WTC11 (cell line): ENCODE measurements around the gene FAM3C.

Experiments used
- CBFB ChIP-seq: sonication (generic); formaldehyde crosslinking; IDR thresholded peaks from 2 replicates; pipeline ENCODE4 v1.8.1; 2022; ENCODE audit warnings: mild to moderate bottlenecking, low read depth, missing genetic modification reagents
- CREB1 ChIP-seq: sonication (generic); formaldehyde crosslinking; IDR thresholded peaks from 2 replicates; pipeline ENCODE4 v1.8.0; 2023; ENCODE audit warnings: mild to moderate bottlenecking, missing genetic modification reagents
- ELF4 ChIP-seq: sonication (generic); formaldehyde crosslinking; IDR thresholded peaks from 2 replicates; pipeline ENCODE4 v1.8.1; 2022; ENCODE audit warnings: low read depth, mild to moderate bottlenecking, moderate library complexity, missing genetic modification reagents
- FOXK1 ChIP-seq: sonication (generic); formaldehyde crosslinking; IDR thresholded peaks from 2 replicates; pipeline ENCODE4 v1.8.0; 2022; ENCODE audit warnings: mild to moderate bottlenecking, moderate library complexity, missing genetic modification reagents
- NFATC4 ChIP-seq: fragments of 250-450 bp; sonication (Bioruptor Pico); IDR thresholded peaks from 2 replicates; pipeline ENCODE4 v1.9.0; 2021; ENCODE audit warnings: mild to moderate bottlenecking
- RELA ChIP-seq: sonication (generic); formaldehyde crosslinking; IDR thresholded peaks from 2 replicates; pipeline ENCODE4 v1.8.1; 2022; ENCODE audit warnings: missing genetic modification reagents, mild to moderate bottlenecking, borderline replicate concordance
- TCF7 ChIP-seq: sonication (generic); formaldehyde crosslinking; IDR thresholded peaks from 2 replicates; pipeline ENCODE4 v1.8.0; 2022; ENCODE audit warnings: mild to moderate bottlenecking, low read depth, missing genetic modification reagents, moderate library complexity
- TEAD4 ChIP-seq: sonication (generic); formaldehyde crosslinking; IDR thresholded peaks from 2 replicates; pipeline ENCODE4 v1.8.0; 2022; ENCODE audit warnings: mild to moderate bottlenecking, missing genetic modification reagents
- ZNF317 ChIP-seq: sonication (generic); formaldehyde crosslinking; IDR thresholded peaks from 2 replicates; pipeline ENCODE4 v1.8.1; 2023; ENCODE audit warnings: low read depth, mild to moderate bottlenecking, moderate library complexity, missing genetic modification reagents, borderline replicate concordance
- TF ChIP-seq, protein P1 (sequence below): fragments of 200-600 bp; IDR thresholded peaks from 2 replicates; pipeline ENCODE4 v1.8.0; 2022; ENCODE audit warnings: antibody characterized with exemption
- TF ChIP-seq, protein P2 (sequence below): sonication (generic); formaldehyde crosslinking; IDR thresholded peaks from 2 replicates; pipeline ENCODE4 v1.8.1; 2022; ENCODE audit warnings: low read depth, missing genetic modification reagents, borderline replicate concordance
- TF ChIP-seq, protein P3 (sequence below): sonication (generic); formaldehyde crosslinking; IDR thresholded peaks from 2 replicates; pipeline ENCODE4 v1.8.1; 2022; ENCODE audit warnings: low read depth, mild to moderate bottlenecking, moderate library complexity, missing genetic modification reagents, borderline replicate concordance
- TF ChIP-seq, protein P4 (sequence below): sonication (generic); formaldehyde crosslinking; IDR thresholded peaks from 2 replicates; pipeline ENCODE4 v1.8.0; 2022; ENCODE audit warnings: mild to moderate bottlenecking, missing genetic modification reagents
- TF ChIP-seq, protein P5 (sequence below): sonication (generic); formaldehyde crosslinking; IDR thresholded peaks from 2 replicates; pipeline ENCODE4 v1.8.1; 2023; ENCODE audit warnings: mild to moderate bottlenecking, moderate library complexity, missing genetic modification reagents

DNA sequence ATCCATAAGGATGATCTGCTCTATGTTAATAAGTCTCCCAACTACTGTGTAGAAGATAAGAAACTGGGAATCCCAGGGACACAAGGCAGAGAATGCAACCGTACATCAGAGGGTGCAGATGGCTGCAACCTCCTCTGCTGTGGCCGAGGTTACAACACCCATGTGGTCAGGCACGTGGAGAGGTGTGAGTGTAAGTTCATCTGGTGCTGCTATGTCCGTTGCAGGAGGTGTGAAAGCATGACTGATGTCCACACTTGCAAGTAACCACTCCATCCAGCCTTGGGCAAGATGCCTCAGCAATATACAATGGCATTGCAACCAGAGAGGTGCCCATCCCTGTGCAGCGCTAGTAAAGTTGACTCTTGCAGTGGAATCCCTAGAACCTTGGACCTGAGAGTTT is 57.0 kb downstream of the FAM3C start:
- TF ChIP-seq ELF4 (no peak), FOXK1 (CRISPR knock-in tag) (no peak), CREB1 (CRISPR knock-in tag) (no peak), CBFB (CRISPR knock-in tag) (no peak), TEAD4 (CRISPR knock-in tag) (no peak), ZNF317 (CRISPR knock-in tag) (no peak), NFATC4 (no peak), RELA (no peak), TCF7 (CRISPR knock-in tag) (no peak)
- TF ChIP-seq, protein P1, sequence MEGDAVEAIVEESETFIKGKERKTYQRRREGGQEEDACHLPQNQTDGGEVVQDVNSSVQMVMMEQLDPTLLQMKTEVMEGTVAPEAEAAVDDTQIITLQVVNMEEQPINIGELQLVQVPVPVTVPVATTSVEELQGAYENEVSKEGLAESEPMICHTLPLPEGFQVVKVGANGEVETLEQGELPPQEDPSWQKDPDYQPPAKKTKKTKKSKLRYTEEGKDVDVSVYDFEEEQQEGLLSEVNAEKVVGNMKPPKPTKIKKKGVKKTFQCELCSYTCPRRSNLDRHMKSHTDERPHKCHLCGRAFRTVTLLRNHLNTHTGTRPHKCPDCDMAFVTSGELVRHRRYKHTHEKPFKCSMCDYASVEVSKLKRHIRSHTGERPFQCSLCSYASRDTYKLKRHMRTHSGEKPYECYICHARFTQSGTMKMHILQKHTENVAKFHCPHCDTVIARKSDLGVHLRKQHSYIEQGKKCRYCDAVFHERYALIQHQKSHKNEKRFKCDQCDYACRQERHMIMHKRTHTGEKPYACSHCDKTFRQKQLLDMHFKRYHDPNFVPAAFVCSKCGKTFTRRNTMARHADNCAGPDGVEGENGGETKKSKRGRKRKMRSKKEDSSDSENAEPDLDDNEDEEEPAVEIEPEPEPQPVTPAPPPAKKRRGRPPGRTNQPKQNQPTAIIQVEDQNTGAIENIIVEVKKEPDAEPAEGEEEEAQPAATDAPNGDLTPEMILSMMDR = no peak
- TF ChIP-seq, protein P2, sequence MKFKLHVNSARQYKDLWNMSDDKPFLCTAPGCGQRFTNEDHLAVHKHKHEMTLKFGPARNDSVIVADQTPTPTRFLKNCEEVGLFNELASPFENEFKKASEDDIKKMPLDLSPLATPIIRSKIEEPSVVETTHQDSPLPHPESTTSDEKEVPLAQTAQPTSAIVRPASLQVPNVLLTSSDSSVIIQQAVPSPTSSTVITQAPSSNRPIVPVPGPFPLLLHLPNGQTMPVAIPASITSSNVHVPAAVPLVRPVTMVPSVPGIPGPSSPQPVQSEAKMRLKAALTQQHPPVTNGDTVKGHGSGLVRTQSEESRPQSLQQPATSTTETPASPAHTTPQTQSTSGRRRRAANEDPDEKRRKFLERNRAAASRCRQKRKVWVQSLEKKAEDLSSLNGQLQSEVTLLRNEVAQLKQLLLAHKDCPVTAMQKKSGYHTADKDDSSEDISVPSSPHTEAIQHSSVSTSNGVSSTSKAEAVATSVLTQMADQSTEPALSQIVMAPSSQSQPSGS (CRISPR knock-in tag) = no peak
- TF ChIP-seq, protein P3, sequence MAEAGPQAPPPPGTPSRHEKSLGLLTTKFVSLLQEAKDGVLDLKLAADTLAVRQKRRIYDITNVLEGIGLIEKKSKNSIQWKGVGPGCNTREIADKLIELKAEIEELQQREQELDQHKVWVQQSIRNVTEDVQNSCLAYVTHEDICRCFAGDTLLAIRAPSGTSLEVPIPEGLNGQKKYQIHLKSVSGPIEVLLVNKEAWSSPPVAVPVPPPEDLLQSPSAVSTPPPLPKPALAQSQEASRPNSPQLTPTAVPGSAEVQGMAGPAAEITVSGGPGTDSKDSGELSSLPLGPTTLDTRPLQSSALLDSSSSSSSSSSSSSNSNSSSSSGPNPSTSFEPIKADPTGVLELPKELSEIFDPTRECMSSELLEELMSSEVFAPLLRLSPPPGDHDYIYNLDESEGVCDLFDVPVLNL (CRISPR knock-in tag) = no peak
- TF ChIP-seq, protein P4, sequence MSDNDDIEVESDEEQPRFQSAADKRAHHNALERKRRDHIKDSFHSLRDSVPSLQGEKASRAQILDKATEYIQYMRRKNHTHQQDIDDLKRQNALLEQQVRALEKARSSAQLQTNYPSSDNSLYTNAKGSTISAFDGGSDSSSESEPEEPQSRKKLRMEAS (CRISPR knock-in tag) = no peak
- TF ChIP-seq, protein P5, sequence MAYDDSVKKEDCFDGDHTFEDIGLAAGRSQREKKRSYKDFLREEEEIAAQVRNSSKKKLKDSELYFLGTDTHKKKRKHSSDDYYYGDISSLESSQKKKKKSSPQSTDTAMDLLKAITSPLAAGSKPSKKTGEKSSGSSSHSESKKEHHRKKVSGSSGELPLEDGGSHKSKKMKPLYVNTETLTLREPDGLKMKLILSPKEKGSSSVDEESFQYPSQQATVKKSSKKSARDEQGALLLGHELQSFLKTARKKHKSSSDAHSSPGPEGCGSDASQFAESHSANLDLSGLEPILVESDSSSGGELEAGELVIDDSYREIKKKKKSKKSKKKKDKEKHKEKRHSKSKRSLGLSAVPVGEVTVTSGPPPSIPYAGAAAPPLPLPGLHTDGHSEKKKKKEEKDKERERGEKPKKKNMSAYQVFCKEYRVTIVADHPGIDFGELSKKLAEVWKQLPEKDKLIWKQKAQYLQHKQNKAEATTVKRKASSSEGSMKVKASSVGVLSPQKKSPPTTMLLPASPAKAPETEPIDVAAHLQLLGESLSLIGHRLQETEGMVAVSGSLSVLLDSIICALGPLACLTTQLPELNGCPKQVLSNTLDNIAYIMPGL (CRISPR knock-in tag) = no peak
